T1000 (cell line): ENCODE data around the gene RASL10A.

Experiments used
- DNase-seq: peaks from one replicate; lab custom pipeline; 2025; ENCODE audit warnings: mixed read lengths; lab: John Stamatoyannopoulos, UW

RASL10A gene

DNA sequence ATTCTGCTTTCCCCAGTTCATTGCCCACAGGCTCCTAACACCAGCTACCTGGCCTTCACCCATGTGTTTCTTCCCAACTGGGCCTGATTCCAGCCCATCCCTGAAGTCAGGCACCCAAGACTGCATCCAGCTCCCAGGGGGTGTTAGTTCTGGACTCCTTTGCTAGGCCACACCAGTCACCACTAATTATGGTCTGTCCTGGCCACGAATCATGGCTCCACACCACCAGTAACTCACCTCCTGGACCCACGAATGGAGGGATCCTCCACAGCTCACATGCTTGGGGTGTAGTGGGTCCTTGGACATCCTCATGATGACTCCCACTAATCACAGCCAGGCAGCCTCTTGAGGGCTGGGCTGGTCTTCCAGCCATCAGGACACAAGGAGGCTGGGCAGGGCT, 3.6 kb upstream of the RASL10A start:
- no peak for DNase-seq

DNA sequence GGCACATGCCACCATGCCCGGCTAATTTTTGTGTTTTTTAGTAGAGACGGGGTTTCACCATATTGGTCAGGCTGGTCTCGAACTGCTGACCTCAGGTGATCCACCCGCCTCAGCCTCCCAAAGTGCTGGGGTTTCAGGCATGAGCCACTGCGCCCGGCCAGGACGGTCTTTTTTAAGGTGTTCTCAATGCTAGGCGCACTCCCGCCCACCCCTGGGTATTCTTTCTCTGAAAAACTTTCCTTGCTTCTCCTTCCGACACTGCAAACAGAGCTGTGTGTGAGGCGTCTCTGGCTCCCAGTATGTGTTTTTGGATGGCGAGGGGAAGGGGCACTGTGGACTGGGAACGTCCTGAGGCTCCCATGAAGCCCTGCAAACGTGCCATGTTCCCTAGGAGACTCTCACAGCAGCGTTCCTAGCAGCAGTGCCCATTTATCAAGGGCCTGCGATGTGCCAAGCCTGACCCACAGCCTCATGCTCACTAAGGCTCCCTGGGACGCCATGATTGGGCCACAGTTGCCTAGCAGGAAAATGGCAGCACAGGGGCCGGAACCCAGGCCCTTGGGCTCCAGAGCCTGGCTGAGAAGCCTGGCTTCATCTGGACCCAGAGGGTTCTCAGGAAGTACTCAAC, 2.4 kb upstream of the RASL10A start:
- DNase-seq, result no peak

DNA sequence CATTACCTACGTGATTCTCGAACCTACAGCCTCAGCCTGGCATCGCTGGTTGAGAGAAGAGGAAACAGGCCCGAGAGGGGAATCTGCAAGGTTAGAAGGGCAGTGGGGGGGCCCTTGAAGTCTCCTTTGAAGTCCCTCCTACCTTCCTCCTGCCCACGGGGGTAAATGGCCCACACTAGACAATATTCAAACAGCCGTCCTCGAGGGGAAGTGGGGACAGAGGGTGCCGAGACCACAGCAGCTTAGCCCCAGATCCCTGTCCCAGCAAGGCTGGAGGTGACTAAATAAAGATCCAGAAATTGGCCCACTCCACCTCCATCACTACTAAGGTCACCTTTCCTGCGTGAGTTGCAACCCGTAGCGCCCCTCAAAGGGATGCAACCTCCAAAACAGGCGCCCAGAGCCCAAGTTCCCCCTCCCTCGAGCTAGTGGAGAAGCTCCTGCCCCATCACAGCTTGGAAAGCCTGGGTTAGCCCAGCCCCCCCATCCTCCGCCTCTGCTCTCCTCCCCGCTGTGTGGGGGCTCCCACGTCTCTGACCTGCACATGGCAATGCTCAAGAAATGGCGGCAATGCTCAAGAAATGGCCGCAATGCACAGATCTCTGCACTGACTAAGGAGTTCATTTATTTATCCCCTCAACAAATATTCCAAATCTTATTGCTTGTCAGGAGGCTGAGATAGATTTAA, 788 bp upstream of the RASL10A start:
- DNase-seq, result no peak

DNA sequence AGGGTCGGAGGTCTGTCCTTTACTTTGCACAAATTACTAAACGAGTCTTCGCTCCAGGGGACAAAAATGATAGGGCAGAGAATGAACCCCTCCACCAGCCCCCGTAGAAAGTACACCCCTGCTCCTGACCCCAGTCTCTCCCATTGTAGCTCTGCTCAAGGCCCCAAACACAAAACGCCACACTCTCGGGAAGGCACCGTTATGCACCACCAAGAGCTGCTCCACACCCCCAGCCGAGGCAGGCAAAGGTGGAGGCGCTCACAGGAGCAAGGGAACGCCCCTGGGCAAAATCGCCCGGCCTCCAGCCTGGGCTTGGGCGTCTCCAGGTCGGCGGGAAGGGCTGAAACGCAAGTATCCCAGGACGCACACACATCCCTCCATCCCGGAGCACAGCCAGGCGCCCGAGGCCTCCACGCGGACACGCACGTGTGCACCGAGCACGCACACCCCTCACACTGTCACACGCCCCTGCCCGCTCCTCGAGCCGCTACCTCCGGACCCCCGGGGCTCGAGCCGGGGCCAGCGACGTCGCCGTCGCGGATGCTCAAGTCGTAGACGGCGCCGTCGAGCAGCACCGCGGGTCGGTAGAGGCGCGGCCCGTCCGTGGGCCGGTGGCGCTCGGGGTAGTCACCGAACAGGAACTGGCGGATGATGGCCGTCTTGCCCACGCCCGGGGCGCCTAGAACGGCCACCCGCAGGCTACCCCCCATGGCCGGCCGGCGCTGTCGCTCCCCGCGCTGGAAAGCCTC, 786 bp downstream of the RASL10A start:
- no peak for DNase-seq

DNA sequence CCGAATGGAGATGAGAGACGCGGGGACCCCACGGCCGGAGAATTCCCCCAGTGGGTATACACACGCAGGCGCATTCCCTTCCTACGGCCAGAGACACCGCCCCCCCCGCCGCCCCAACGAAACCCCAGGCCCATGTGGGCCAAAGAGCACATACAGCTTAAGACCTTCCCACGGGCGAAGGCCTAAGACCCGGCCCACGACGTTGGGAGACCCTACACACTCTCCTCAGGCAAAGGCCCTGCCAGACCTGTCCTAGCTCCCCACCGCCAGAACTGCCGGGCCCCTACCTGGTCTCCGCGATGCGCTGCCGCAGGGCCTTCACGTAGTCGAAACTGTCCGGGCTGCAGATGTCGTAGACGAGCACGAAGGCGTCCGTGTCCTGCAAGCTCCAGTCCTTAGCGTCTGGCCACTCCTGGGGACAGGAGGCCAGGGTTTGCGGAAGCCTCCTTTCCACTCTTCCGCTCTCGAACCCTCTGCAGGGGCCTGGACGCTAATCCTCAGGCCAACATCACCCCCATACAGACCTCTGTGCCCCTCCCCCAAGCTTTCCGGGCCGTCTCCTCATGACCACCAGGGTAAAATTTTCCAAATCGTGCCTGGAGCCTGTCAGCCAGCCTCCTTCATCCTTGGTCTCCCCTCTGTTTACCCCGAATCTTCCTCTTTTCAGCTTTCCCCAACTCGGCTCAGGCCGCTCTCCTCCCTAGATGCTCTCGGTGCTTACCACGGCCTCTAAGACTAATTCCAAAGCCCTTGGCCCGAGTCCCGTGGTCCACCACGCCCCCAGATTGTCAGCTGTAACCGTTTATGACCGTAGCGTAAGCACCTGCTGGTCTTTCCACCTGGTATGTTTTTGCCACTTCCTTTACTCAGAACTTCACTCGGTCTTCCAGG, 1.7 kb downstream of the RASL10A start:
- no peak for DNase-seq

DNA sequence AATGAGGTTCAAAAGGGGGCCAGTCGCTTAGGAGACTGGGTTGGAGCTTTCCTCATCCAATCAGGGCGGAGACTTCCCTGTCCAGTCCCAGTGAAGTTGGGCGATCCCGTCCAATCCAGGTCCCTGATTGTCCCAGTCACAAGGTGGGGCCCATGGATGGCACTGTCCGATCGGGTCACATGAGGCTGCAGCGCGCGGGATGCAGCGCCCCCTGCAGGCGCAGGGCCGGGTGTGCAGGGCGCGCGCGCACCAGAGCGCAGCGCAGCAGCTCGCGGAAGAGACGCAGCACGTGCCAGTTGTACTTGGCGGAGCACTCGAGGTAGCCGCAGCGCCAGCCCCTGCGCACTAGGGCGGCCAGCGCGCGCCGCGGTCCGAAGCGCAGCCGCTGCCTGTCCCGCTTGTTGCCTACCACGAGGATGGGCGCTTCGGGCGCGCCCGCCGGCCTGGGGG, 2.3 kb downstream of the RASL10A start:
- no peak for DNase-seq

DNA sequence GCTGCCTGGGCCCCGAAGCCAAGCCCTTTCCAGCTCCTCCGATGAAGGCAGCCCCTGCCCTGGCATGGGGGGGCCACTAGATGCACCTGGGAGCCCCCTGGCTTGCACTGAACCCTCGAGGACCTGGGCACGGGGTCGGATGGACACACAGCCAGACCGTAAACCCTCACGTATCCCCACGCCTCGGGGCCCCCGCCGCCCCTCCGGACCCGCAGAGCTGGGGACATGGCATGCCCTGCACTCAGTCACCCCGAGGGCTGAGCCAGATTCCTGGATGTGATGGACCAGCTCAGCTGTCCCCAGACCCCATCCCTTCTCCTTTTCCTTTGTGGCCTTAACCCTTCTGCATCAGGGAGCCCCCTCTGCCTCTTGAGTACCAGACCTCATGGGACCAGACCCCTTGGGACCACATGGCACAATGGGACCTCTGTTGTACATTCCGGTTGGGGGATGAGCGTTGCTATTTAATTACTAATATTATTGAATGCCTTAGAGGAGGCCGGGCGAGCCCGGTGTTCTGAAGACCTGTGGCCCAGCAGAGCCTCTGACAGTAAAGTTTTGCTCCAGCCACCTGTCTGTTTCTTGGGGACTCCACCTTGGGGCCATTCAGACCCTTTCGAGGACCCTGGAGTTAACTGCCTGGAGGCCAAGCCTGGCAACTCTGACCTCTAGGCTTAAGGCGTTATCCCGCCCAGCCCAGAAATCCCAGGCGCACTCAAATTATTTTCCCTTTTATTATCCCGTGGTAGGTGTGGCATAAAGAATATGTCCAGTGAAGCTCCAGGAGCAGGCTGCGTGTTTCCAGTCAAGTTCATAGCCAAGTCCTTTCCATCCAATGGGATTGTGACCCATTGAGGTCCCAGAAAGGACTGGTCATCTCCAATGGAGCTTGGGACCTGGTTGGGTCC, 3.0 kb downstream of the RASL10A start:
- DNase-seq, result no peak

DNA sequence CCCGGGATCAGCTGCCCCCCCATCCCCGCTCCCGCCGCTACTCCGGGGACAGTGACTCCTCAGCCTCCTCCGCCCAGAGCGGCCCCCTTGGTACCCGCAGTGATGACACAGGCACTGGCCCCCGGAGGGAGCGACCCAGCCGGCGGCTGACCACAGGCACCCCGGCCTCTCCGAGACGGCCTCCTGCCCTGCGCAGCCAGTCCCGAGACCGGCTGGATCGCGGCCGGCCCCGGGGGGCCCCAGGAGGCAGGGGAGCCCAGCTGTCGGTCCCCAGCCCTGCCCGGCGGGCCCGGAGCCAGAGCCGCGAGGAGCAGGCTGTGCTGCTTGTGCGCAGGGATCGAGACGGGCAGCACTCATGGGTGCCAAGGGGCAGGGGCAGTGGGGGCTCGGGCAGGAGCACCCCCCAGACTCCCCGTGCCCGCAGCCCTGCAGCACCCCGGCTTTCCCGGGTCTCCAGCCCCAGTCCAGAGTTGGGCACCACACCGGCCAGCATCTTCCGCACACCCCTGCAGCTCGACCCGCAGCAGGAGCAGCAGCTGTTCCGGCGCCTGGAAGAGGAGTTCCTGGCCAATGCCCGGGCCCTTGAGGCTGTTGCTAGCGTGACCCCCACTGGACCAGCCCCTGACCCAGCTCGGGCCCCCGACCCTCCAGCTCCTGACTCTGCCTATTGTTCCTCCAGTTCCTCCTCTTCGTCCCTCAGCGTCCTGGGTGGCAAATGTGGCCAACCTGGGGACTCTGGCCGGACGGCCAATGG, 3.9 kb downstream of the RASL10A start:
- DNase-seq, result no peak

DNA sequence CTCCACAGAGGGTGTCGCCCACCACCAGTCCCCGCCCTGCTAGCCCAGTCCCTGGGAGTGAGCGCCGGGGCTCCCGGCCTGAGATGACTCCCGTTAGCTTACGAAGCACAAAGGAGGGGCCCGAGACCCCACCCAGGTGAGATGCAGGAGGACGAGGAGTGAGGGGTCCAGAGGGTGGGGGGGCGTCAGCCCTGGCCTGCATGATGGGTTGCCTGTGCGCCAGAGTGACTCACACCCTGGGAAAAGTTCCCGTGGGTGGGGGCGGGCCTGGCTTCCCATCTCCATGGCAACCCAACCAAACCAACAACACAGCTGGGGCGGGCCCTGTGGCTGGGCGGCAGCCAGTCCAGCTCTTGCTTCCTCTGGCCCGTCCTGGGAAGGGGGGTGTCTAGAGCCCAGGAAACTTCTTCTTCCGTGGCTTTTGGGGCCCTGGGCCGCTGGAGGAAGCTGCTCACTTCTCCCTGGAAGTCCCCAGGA, 4.6 kb downstream of the RASL10A start:
- peak; percentile 93 for DNase-seq

DNA sequence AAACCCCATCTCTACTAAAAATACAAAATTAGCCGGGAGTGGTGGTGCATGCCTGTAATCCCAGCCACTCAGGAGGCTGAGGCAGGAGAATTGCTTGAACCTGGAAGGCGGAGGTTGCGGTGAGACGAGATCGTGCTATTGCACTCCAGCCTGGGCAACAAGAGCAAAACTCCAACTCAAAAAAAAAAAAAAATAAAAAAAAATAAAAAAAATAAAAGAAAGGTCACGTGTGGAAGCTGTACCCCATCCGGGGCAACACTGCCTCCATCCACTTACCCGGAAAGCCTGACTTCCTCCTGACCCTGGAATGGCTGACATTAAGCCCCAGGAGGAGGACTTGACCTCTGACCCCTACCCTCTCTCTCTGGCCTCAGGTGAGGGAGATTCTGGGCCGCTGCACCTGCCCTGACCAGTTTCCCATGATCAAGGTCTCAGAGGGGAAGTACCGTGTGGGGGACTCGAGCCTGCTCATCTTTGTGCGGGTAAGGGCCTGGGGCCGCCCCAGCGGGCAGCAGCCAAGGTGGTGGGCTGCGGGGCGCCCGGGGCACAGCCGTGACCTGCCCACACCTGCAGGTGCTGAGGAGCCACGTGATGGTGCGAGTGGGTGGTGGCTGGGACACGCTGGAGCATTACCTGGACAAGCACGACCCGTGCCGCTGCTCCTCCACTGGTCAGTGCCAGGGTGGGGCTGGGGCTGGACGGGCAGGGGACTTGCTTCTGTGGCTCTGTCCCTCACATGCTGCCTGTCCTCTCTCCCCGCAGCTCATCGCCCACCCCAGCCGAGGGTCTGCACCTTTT, 5.2 kb downstream of the RASL10A start:
- DNase-seq, result no peak

DNA sequence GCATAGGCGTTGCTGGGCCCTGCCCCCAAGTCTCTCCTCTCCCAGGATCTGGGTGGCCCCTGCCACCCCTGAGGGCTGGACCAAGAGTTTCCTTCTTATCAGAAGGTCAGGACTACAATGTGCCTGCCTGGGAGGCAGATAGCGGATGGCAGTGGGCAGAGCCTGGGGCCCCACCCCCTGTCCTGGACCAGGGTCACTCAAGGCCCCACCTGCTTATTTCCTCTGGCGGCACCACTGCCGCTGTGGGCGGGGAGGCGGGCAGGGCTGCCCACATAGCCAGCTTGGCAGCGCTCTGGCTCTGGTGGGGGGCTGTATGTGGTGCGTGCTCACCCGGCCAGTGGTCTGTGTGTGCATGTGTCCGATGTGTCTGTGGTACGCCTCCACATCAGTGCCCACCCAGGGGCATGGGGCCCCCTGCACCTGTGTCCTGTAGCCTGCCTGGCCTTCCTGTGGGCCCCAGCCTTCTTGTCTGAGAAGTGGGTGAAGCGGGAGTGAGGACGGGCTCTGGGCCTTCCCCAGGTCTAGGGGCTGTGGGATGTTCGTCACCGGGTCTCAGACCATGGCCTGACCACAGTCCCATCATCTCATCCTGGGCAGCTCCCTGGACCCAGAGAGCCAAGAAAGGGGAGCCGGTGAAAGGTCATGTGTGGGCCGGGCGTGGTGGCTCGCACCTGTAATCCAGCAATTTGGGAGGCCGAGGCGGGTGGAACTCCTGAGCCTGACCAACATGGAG, 6.0 kb downstream of the RASL10A start:
- no peak for DNase-seq

DNA sequence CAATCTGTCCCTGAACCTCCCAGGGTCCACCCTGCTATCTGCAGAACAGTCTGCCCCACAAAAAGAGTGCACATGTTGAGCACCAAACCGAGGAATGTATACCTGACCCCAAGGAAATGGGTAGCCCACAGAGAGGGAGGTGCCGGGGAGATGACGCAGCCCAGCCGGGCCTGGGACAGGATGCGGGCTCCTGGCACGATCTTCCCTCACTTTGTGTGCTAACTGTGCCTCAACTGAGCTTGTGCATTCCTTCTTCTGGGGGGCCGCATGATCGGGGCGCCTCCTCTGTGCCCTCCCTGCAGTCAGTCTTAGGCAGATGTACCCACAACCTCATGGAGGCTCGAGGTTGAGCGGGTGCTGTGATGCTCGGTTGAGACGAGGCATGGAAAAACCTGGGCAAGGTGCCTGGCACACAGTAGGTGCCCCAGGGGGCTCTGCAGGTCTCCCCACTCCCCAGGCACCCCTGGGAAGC, 6.7 kb downstream of the RASL10A start:
- peak; percentile 22 for DNase-seq

DNA sequence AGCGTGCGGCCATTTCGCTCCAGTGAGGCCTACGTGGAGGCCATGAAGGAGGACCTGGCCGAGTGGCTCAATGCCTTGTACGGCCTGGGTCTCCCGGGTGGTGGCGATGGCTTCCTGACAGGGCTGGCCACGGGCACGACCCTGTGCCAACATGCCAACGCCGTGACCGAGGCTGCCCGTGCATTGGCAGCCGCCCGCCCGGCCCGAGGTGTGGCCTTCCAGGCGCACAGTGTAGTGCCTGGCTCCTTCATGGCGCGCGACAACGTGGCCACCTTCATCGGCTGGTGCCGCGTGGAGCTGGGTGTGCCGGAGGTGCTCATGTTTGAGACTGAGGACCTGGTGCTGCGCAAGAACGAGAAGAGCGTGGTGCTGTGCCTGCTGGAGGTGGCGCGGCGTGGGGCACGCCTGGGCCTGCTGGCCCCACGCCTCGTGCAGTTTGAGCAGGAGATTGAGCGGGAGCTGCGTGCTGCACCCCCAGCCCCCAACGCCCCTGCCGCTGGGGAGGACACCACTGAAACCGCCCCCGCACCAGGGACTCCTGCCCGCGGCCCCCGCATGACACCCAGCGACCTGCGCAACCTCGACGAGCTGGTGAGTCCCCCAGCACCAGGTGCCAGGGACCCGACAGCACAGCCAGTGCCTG, 7.2 kb downstream of the RASL10A start:
- DNase-seq, result no peak

DNA sequence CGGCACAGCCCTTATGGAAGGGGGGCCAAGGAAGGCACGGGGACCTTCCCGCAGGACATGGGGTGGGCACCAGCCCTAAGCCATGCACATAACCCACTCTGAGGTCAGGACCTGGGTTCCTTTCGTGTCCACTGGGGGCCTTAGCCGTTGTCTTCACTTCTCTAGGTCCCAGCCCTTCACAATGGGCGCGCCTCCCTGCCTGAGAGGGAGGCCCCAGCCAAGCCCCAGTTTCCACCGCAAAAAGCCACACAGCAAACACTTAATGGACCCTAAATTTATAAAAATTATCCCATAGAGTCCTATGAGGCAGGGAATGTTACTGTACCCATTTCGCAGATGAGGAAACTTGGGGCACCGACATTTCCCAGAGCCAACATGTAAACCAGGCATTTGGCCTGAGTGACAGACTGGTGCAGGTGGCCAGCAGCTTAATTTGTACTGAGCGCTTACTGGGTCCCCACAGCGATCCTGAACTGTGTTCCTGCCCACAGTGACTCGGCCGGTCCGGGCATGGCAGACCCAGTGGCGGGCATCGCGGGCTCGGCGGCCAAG, 7.8 kb downstream of the RASL10A start:
- DNase-seq, result no peak

DNA sequence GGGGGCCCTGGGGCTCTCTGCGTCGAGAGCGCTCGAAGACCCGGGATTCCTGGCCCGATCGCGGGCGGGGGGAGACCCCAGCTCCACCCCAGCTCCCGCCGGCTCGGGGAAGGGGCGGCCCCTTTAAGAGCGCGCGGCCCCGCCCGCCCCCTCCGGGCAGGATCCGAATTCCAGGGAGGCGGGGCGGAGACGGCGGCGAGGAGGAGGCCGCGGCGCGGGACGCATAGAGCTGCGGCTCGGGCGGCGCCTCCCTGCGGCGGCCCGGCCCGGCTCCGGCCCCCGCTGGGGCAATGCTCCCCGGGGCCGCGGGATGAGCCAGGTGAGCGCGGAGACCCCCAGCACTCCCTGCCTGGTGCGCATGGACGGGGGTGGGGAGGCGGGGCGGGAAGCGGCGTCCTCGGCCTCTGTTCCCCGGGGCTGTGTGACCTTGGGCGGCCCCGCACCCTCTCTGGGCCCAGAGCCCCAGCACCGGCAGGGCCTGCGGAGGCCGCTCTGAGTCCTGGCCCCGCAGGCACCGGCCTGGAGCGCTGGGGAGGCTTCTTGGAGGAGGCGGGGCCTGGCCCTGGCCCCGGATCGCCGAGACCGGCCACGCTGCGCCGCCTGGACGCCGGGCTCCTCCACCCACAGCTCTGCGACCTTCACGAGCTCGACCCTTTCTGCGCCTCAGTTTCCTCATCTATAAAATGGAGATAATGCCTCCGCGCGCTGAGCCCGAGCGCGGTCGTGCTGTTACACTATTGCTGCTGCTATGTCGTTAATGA, 8.5 kb downstream of the RASL10A start:
- DNase-seq, result peak; percentile 60

DNA sequence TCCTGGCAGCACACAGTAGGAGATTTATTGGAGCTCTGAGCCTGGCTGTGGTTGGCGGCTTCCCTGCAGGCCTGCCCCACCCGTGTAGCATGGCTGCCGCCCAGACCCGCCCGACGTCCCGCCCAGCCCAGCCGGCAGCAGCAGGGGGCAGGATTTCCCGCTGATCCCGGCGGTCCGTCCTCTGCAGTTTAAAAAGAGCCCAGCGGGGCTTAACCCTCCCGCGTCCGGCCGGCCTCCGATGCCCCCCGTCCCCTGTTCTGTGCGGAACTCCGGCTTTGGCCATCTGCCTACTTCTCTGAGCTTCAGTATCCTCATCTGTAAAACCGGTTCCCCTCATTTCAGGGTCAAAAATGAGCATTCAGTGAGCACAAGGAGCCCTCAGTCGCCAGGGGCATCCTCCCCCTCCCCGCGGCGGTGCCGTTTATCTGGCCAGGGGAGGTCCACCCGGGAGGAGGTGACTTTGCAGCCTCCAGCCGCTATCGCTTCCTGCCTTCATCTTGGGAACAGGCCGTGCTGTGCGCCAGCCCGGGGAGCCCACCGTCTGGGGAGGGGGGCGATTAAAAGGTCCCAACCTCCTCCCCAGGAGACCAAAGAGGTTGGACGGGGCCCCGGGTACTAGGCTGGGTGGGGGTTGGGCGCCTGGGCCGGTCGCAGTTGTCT, 9.2 kb downstream of the RASL10A start, which contains the start of gene GAS2L1:
Gene GAS2L1, plus strand, starts transcription at position 476 of the 660 bp plus-strand sequence. CDS start 1,456 bp downstream, outside the sequence.
- DNase-seq, result peak; percentile 71
